Fibroblast of skin of back (primary cell): ENCODE data around the gene PCBP3.
"Not testable (repeated sequence)": the region's sequence is repeated elsewhere in the genome, so short reads cannot be mapped to it uniquely, and the experiment has no call there.

Experiments used
- DNase-seq: peaks from one replicate; pipeline ENCODE4 v3.0.0-alpha.2; 2013

Gene PCBP3

DNA sequence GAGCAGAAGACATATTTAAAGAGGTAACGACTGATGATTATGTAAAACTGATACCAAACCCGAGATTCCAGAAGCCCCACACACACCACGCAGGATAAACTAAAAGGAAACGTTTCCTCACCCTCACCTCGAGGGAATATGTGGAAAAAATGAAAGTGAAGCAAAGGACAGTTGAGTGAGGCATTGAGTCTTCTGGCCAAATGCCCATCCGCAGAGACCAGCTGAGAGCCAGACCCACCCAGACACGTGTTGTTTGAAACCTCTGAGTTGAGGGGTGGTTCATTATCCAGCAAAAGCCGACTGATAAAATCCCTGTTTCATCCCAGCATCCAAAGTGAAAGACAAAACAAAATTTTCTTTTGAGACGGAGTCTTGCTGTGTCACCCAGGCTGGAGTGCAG lies 29.6 kb upstream of the PCBP3 start:
- no peak for DNase-seq

DNA sequence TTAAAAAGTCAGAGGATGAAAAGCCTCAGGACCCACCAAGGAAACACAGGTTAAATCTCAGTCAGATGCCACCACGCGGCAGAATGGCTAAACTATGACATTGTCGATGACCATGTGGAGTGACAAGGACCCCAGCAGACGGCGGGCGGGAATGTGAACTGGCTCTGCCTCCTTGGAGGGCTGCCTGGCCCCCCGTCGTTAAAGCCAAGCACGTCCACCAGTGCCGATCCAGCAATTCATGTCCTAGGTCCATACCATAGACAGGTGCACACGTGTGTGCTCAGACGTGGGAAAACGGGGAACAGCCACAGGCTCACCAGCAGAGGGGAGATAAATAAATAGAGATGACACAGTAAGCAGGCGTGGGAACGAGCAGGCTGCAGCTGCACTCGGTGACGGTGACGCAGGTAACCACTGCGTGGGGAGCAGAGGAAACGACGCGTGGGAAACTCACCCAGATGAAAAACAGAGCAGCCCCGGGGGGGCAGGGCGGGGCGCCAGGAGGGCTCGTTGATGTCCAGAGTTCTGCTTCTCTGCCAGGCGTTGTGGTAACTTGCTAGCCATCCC lies 28.3 kb upstream of the PCBP3 start:
- no peak for DNase-seq

DNA sequence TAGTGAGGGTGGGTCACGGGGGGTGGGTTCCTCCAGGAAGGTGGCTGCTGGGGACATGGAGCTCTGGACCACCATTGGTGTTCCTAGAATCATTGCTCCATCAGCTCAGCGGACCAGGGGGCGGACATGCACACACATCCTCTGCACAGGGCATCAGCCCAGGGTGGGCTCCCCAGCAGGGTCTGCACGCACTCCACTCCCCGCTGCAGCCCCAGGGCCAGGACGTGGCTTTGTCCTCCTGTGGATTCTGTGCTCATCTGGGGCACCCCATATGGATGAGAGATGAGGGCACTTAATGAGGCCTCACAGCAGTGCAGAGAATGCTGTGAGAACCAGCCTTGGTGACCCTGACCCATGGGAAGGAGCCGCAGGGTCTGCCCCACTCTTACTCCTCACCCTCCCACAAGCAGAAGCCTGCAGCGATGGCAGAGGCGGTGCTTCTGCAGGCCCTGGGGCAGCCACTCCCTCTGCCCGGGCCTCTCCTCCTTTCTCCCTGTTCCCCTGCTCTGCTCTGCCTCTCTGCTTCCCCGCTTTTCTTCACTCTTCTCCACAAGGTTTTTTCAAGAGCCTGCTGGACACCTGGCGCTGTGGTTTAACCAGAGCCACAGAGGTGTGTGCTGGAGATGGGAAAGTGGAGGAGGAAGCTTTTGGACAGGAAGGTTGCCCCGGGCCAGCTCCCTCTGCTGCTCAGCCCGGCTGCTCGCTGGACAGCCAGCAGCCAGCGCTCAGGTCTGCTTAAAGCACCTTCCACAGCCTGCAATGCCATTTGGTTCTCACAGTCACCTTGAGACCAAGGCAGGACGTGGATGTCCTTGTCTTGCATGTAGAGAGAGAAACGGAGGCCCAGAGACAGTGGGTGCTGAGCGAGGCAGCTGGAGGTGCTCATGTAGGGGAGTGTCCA lies 26.3 kb upstream of the PCBP3 start:
- DNase-seq = no peak

DNA sequence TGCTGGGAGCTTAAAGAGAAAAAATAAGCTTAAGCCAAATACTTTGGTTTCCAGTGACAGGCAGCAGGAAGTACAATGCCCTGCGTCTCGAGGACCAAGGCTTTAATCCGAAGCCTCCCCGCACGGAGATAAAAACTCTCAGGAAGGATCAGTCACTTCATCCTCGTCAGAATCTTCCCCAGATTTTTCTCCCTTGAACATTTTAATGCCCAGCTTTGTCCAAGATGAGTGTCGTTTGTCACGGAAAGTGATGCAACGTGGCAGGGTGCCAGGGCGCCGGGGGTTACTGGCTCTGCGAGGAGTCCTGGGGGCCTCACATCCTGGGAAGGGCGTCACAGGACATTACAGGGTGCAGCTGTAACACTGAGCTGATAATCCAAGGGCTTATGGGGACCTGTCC lies 25.2 kb upstream of the PCBP3 start:
- peak; percentile 21 for DNase-seq

GRCh38 chr21:45618846-45619485 lies 24.6 kb upstream of the PCBP3 start:
- no peak for DNase-seq

DNA sequence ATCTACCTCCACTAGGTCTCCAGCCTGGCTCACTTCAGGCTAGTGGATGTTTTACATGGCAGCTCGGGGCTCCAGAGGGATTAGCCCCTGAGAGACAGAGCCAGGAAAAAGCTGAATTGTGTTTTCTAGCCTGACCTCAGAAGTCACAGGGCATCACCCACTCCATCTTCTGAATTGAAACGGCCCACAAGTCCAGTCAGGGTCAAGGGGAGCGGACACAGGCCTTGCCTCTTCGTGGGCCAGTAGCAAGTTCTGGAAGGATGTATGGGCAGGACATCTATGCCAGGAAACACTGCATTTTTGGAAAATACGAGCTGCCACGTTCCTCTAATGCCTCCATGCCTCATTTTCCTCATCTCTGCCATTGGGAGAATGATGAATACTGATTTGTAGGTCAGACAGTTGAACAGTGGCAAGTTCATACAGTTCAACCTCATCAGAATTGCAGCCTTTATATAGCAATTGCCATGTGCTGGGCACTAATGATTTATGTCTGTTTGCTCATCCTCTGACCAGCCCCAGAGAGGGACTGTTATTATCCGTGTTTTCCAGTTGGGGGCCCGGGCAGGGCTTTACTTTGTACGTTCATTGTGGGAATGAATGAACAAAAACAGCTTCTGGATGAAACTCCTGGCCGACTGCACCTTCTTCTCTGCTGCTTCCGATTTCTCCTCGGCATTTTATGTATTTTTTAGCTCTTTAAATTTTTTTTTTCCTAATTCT lies 23.2 kb upstream of the PCBP3 start:
- no peak for DNase-seq

DNA sequence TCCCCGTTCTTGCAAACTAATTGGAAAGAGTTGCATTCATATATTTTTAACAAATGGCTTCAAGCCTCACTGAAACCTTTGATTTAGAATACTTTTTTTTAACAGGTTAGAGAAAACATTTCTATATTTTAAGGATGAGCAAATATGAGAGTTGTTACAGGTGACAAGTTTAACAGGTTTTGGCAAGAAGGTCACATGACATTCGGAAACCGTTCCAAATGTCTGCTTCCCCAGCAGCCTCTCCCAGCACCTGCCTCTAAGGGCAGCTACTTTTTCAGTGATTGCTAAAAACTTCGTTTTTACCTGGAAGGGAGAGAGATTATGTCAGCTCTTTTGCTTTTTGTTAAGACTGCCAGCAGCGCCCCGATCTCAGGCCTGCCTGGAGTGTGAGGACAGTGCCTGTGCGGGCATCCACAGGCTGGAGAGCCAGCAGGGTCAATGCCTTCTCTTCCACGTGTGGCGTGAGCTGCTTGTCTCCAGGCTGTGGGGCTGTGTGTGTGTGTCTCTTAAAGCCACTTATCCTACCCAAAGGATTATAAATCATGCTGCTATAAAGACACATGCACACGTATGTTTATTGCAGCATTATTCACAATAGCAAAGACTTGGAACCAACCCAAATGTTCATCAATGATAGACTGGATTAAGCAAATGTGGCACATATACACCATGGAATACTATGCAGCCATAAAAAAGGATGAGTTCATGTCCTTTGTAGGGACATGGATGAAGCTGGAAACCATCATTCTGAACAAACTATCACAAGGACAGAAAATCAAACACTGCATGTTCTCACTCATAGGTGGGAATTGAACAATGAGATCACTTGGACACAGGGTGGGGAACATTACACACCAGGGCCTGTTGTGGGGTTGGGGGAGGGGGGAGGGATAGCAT lies 21.8 kb upstream of the PCBP3 start:
- DNase-seq = not testable (repeated sequence)

DNA sequence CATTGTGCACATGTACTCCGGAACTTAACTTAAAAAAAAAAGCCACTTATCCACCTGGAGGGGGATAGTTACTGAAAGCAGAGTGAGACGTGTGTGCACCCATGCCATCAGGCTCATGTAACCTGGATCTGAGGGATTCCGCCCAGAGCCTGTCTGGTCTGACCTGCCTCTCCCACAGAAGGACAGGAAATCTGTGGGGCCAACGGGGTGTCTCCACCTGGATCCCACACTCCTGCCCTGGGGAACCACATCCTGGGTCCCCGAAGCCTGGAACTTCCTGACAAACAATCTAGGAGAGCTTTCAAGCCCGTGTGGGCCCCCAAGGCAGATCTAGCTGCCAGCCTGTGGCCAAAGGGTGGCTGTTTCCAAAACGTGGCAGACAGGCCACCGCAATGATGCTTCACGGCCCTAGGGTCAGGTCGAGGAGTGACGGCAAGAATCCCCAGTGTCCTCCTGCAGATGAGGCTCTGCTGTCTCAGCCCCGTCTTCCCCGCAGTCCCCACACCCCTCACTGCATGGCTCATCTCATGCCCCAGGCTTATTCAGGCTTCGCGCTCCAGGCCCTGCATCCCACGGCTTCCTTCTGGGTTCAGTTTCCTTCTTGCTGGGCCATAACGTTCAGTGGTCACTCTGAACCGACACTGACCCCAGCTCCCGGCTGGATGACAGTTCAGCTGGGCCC lies 21.0 kb upstream of the PCBP3 start:
- DNase-seq = no peak

DNA sequence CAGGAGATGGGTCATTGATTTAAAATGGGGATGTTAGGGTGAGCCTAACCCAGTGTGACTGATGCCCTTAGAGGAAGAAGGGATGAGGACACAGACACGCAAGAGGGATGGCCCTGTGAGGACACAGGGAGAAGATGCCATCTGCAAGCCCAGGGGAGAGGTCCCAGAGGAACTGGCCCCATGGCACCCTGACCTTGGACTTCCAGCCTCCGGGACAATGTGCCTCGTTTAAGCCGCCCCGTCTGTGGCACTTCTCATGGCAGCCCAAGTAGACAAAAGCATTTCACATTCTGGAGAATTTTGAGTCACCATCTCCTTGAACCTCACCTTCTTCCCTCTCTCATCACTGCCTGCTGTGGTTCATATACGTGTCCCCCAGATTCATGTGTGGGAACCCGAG lies 20.1 kb upstream of the PCBP3 start:
- no peak for DNase-seq

DNA sequence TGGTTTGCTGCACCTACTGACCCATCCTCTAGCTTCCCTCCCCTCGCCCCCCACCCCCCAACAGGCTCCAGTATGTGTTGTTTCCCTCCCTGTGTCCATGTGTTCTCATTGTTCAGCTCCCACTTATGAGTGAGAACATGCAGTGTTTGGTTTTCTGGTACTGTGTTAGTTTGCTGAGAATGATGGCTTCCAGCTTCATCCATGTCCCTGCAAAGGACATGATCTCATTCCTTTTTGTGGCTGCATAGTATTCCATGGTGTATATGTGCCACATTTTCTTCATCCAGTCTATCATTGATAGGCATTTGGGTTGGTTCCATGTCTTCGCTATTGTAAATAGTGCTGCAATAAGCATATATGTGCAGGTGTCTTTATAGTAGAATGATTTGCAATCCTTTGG lies 17.4 kb upstream of the PCBP3 start:
- DNase-seq = not testable (repeated sequence)

- no peak for DNase-seq
These were observed 14.2 kb upstream of the PCBP3 start for GRCh38 chr21:45629046-45629981.

DNA sequence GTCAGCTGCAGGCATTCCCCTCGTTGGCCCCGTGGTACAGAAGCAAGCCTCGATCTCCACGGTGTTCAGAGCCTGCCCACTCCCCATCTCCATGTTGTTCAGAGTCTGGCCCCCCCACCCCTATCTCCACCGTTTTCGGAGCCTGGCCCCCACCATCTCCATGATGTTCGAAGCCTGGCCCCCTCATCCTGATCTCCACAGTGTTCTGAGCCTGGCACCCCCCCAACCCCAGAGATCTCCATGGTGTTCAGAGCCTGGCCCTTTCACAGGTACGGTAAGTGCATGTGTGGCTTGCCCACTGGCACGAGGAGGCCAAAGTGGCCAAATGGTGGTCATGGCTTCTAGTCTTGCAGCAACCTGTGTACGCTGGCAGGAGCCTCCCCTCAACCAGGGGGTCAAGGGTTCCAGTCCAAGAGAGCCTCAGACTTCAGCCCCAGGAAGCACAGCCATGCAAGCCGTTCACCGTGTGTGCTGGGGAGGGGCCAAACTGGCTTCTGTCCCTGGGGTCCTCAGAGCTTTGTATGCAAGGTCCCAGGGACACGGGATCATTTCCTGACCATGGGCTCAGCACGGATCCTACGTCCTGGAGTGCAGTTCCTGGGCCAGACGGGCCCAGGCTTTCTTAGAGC lies 13.3 kb upstream of the PCBP3 start:
- DNase-seq = no peak

- DNase-seq = no peak
These were observed 12.6 kb upstream of the PCBP3 start for GRCh38 chr21:45630876-45631275.

GRCh38 chr21:45631540-45631939 lies 12.0 kb upstream of the PCBP3 start:
- no peak for DNase-seq

DNA sequence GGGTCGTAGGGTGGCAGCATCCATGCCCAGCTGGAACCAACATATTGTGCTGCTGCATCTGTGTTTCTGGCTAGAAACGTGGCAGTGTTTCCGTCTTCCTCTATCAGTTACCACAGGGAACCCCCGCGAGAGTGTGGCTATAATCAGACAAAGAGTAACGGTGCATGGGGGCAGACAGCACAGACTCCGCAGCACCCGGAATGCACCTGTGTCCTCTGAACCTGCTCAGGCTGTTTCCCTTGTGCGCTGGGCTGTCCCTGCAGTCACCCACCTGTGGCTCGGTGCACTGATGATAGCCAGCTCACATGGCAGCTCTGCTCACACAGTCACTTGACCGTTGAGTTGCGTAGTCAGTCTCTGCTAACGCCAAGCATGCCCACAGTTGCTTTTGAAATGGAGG lies 11.4 kb upstream of the PCBP3 start:
- DNase-seq = no peak

DNA sequence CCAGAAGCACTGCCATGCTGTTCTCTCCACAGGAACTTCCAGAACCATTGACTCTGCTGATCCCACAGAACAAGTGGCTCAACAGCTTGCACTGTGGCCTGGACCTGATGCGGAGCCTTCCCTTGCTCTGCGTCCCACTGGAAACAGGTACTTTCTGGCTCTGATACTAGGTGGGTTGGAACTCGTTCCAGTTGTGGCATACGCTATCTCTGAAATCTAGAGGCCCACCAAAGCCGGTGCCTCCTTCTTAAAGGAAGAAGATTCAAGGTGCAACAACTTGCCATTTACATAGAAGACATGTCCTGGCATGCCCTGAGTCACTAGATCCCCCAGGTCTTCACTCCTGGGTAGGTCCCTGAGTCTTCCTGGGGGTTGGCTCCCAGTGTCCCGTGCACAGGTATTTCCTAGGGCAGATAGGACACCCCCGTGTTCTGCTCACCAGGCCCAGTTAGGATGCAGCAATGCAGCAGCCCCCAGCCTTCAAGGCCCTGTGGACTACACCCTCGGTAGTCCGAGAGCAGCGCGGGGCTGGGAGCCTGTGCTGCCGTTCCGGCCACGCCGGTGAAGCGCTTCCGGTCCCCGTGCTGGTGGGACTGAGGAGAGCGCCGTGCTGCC lies 10.8 kb upstream of the PCBP3 start:
- no peak for DNase-seq

DNA sequence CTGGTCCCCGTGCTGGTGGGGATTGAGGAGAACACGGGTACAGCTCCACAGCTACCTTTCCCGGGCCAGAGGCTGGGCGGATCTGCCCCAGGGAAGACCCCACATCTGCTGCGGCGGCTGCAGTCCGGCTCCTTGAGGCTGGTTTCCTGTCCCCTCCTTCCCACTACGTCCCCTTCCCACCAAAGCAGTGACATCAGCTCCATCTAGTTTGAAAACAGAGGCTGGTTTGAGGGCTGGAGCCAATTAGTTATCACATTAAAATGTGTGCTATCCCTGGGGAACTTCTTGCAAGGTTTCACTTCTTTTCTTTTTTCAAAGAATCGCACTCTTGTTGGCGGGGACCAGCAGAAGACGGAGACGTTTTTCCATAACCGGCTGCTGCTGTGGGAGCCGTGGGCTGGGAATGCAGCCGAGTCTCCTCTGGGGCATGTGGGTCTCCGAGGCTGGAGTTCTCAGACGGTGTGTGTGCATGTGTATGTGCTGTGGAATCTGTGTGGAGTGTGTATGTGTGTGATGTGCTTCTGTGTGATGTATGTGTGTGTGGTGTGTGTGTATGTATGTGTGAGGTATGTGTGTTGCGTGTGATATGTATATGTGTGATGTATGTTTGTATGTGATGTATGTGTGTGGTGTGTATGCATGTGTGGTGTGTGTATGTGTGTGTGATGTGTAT lies 8.9 kb upstream of the PCBP3 start:
- peak; percentile 69 for DNase-seq

DNA sequence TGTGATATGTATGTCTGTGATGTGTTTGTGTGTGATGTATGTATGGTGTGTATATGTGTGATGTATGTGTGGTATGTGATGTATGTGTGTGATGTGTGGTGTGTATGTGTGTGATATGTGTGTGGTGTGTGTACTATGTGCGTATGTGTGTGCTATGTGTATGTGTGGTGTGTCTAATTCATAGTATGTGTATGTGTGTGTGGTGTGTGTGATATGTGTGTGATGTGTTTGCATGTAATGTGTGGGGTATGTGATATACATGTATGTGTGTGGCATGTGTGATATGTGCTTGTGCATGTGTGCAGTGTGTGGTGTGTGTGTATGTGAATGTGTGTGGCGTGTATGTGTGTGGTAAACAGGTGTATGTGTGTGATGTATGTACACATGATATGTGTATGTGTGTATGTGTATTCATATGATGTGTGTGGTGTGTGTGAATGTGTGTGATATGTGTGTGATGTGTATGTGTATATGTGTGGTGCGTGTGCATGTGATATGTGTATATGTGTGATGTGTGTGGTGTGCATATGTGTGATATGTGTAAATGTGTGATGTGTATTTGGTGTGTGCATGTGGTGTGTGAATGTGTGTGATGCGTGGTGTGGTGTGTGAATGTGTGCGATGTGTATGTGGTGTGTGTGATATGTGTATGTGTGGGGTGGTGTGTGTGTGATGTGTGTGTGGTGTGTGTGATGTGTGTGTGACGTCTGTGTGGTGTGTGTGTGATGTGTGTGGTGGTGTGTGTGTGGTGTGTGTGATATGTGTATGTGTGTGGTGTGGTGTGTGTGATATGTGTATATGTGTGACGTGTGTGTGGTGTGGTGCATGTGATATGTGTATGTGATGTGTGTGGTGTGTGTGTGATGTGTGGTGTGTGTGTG lies 8.0 kb upstream of the PCBP3 start:
- DNase-seq = no peak
